PC-3 (cell line): ENCODE measurements around the gene AARS1. TPM values are rescaled to one million over a fixed set of nuclear protein-coding genes. Genes with fewer than 3 reads are reported as not detected.
"Not testable (repeated sequence)": the region's sequence is repeated elsewhere in the genome, so short reads cannot be mapped to it uniquely, and the experiment has no call there.

ENCODE experiments used
- ATAC-seq: fragments of 200-7000 bp; cut with Tn5 transposase; 2 replicates; pipeline ENCODE4 v1.9.1; 2020; ENCODE audit warnings: mild to moderate bottlenecking, moderate library complexity
- Bru-seq: library from RNA; stranded (reverse); fragments of 400-500 nt; gene quantifications from one replicate; lab custom pipeline; 2021; lab: Mats Ljungman, UMichigan
- BruChase-seq, 2 experiments: library from RNA; stranded (reverse); fragments of 400-500 nt; gene quantifications; one replicate each; lab custom pipeline; 2021; lab: Mats Ljungman, UMichigan
- BruUV-seq: library from RNA; stranded (reverse); fragments of 400-500 nt; replicated peaks from 2 replicates; lab custom pipeline; 2021; lab: Mats Ljungman, UMichigan
- CTCF ChIA-PET: fragments of 300-600 bp; sonication (Branson Sonifier 250); formaldehyde crosslinking; loops from one replicate; lab custom pipeline; 2022; ENCODE audit warnings: antibody characterized with exemption; lab: Charles Lee
- POLR2A ChIA-PET: fragments of 300-600 bp; sonication (Branson Sonifier 250); formaldehyde crosslinking; loops from one replicate; lab custom pipeline; 2022; ENCODE audit warnings: antibody characterized with exemption; ENCODE audit not compliant: unreplicated experiment; lab: Charles Lee
- DNase-seq: peaks from one replicate; pipeline ENCODE4 v3.0.0-alpha.2; 2015
- H2AFZ ChIP-seq: fragments of 300-600 bp; sonication (generic); 2 replicates; pipeline ENCODE4 v1.6.0; 2016; ENCODE audit warnings: antibody characterized with exemption, low read length
- H3F3A ChIP-seq: fragments of 300-600 bp; sonication (generic); one replicate; pipeline ENCODE4 v1.6.0; 2017; ENCODE audit warnings: antibody characterized with exemption, low read length, control low read depth, mild to moderate bottlenecking; ENCODE audit not compliant: unreplicated experiment
- H3K27ac ChIP-seq: fragments of 300-600 bp; sonication (generic); 2 replicates; pipeline ENCODE4 v1.5.1; 2016; ENCODE audit warnings: mild to moderate bottlenecking, low read length
- H3K27me3 ChIP-seq: fragments of 300-600 bp; sonication (generic); 2 replicates; pipeline ENCODE4 v1.6.1; 2016; ENCODE audit warnings: low read length, mixed read lengths
- H3K36me3 ChIP-seq: fragments of 300-600 bp; sonication (generic); 2 replicates; pipeline ENCODE4 v1.6.1; 2016; ENCODE audit warnings: low read depth, mixed run types, low read length, mixed read lengths
- H3K4me1 ChIP-seq: fragments of 300-600 bp; sonication (generic); 2 replicates; pipeline ENCODE4 v1.5.1; 2016; ENCODE audit warnings: low read length; ENCODE audit not compliant: insufficient read depth
- H3K4me2 ChIP-seq: fragments of 300-600 bp; sonication (generic); 2 replicates; pipeline ENCODE4 v1.6.0; 2016; ENCODE audit warnings: low read length
- H3K4me3 ChIP-seq: fragments of 300-600 bp; sonication (generic); 2 replicates; pipeline ENCODE4 v1.5.1; 2016; ENCODE audit warnings: mild to moderate bottlenecking, low read length, mixed read lengths
- H3K79me2 ChIP-seq: fragments of 300-600 bp; sonication (generic); 2 replicates; pipeline ENCODE4 v1.6.1; 2017; ENCODE audit warnings: low read length, mixed read lengths
- H3K9ac ChIP-seq: fragments of 300-600 bp; sonication (generic); 2 replicates; pipeline ENCODE4 v1.6.0; 2016; ENCODE audit warnings: mild to moderate bottlenecking, low read length
- H3K9me2 ChIP-seq: fragments of 300-600 bp; sonication (generic); replicated peaks from 2 replicates; pipeline ENCODE4 v1.6.1; 2016; ENCODE audit warnings: mixed run types, low read length, mixed read lengths
- H3K9me3 ChIP-seq: fragments of 300-600 bp; sonication (generic); 2 replicates; pipeline ENCODE4 v1.6.1; 2016; ENCODE audit warnings: low read length, mixed read lengths
- H4K20me1 ChIP-seq: fragments of 300-600 bp; sonication (generic); 2 replicates; pipeline ENCODE4 v1.6.1; 2016; ENCODE audit warnings: low read length, mixed read lengths
- EZH2 ChIP-seq: fragments of 300-600 bp; sonication (generic); IDR thresholded peaks from one replicate; pipeline ENCODE4 v1.6.1; 2017; ENCODE audit warnings: antibody characterized with exemption, mild to moderate bottlenecking, low read length; ENCODE audit not compliant: unreplicated experiment
- EZH2phosphoT487 ChIP-seq: fragments of 300-600 bp; sonication (generic); IDR thresholded peaks from 2 replicates; pipeline ENCODE4 v1.6.1; 2018; ENCODE audit warnings: mild to moderate bottlenecking, antibody characterized with exemption, low read length, borderline replicate concordance
- intact Hi-C: fragments of 100-400 bp; cut with micrococcal nuclease; formaldehyde crosslinking; loops from 2 replicates; pipeline ENCODE4 v1.9.0; 2023
- long read RNA-seq: library from polyadenylated mRNA; unstranded; transcript quantifications from one replicate; pipeline ENCODE4 v2.0.0, GENCODE V29; 2021; ENCODE audit not compliant: unreplicated experiment
- total RNA-seq: library from RNA; depleted of rRNA; stranded (reverse); fragments of >200 nt; gene quantifications from 2 replicates; pipeline ENCODE4 v1.2.3, GENCODE V29; 2014; rRNA removed
- TF ChIP-seq, protein P1 (sequence below): fragments of 300-600 bp; sonication (generic); conservative IDR thresholded peaks from 2 replicates; pipeline ENCODE4 v1.5.1; 2017; ENCODE audit warnings: antibody characterized with exemption, low read depth, mild to moderate bottlenecking, low read length

AARS1 gene
- total RNA-seq = 60.9 and 91.9 TPM in 2 replicates
- Bru-seq, nascent RNA = percentile 93 among the genes with signal in this experiment
- percentile 96 among the genes with signal in this experiment for BruChase-seq, experiment 1, labeled RNA remaining after a 6-hour chase
- percentile 95 among the genes with signal in this experiment for BruChase-seq, experiment 2, labeled RNA remaining after a 2-hour chase
- long read RNA-seq, transcript AARS-201 (21 exons, 3,477 nt) = major isoform, 882 of 1,175 reads
- long read RNA-seq, partial matches to known transcripts = 192 of 1,175 reads
- long read RNA-seq, other reads (novel, unspliced or antisense) = 101 of 1,175 reads

DNA sequence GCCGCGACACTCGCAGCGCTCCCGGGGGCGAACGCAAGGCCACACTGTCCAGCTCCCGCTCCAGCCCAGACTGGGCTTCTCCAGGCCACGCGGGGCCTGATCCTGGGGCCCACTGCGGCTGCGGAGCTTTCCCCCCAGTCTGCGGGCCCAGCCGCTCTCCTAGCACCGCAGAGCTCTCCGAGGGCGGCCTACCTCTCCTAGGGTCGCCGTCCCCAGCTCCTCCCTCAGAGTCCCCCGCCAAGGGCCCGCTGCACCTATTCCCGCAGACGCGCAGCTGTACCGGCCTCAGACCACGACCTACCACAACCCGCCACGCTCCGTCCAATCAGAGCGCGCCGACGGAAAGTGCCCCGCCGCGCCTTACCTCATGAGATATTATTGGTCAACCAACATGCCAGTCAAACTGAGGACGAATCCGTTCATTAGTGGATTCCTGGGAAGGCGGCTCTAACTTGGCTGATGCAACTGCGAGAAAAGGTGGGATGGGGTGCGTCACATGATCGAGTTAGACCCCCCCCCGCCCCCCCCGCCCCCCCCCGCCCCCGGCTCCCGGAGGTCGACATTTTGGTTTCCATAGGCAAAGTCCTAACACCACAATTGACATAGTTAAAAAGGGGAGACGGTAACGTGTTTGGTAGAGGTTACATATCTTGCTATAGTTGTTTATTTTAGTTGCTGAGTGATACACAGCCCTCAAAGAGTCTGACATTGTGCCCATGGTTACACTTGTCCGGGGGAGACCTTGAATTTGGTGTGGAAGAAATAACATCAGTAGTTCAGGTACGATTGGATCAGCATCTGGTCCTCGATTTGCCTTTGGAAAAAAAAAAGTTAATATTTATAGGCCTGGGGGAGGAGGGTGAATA, at the start of gene AARS1:
TSS of gene AARS1 (minus strand) at position 278 of the 866 bp plus-strand sequence. CDS start 6,743 bp downstream, outside the sequence.
- Histone ChIP-seq H3K9me2 (no peaks in the 10 kb centered on the region), H3K4me3 (peak within 1 kb of the TSS; percentile 96), H3K27ac (peak within 1 kb of the TSS; percentile 76), H3K36me3 (no peaks in the 10 kb centered on the region), H4K20me1 (no peaks in the 10 kb centered on the region), H3K79me2 (peaks cover 44% of the 10 kb centered on the region), H3K4me2 (peak within 1 kb of the TSS; percentile 92), H3K27me3 (no peaks in the 10 kb centered on the region), H3K9ac (peak within 1 kb of the TSS; percentile 99), H3F3A (no peaks in the 10 kb centered on the region), H3K9me3 (no peaks in the 10 kb centered on the region), H3K4me1 (peaks cover 4% of the 10 kb centered on the region; the same call in 1 of the 2 replicates), H2AFZ (peak within 1 kb of the TSS; percentile 94)
- no peak for TF ChIP-seq EZH2
- TF ChIP-seq, protein P1, sequence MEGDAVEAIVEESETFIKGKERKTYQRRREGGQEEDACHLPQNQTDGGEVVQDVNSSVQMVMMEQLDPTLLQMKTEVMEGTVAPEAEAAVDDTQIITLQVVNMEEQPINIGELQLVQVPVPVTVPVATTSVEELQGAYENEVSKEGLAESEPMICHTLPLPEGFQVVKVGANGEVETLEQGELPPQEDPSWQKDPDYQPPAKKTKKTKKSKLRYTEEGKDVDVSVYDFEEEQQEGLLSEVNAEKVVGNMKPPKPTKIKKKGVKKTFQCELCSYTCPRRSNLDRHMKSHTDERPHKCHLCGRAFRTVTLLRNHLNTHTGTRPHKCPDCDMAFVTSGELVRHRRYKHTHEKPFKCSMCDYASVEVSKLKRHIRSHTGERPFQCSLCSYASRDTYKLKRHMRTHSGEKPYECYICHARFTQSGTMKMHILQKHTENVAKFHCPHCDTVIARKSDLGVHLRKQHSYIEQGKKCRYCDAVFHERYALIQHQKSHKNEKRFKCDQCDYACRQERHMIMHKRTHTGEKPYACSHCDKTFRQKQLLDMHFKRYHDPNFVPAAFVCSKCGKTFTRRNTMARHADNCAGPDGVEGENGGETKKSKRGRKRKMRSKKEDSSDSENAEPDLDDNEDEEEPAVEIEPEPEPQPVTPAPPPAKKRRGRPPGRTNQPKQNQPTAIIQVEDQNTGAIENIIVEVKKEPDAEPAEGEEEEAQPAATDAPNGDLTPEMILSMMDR = no peak
- no peak for TF ChIP-seq EZH2phosphoT487
- DNase-seq (peak; percentile 98), ATAC-seq (peak; percentile 98)
- ChIA-PET POLR2A (interaction anchor here (0.6 to 1.1 kb wide), 3 partner anchors 10 to 954 kb away, joined by 3 read pairs; no protein-coding TSS in a partner anchor), CTCF (interaction anchor here (0.6 kb wide), 1 partner anchor 365 kb away, joined by 3 read pairs; no protein-coding TSS in a partner anchor)
- intact Hi-C loops = no loop called here
- TSS peak; percentile 94 for BruUV-seq

DNA sequence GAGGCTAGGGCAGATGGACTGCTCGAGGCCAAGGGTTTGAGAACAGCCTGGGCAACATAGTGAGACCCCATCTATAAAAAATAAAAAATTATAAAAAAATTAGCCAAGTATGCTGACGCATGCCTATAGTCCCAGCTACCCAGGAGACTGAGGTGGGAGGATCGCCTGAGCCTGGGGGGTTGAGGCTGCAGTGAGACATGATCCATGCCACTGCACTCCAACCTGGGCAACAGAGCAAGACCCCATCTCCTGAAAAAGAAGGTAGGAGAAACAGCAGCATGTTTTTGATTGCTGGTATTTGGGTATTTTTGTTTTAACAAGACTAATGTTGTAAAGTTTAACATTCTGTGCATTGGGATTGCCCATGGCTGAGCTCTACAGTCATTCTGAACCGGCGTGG, 48.5 kb upstream of the AARS1 start:
- Histone ChIP-seq H3K9ac (no peak overlapping the region), H3K9me2 (no peaks in the 10 kb centered on the region), H3K4me2 (no peak overlapping the region), H3F3A (no peaks in the 10 kb centered on the region), H3K4me1 (no peaks in the 10 kb centered on the region), H3K27ac (no peak overlapping the region), H3K79me2 (no peaks in the 10 kb centered on the region), H3K36me3 (no peaks in the 10 kb centered on the region), H2AFZ (no peak overlapping the region), H3K4me3 (no peak overlapping the region), H4K20me1 (no peaks in the 10 kb centered on the region), H3K9me3 (no peaks in the 10 kb centered on the region), H3K27me3 (no peaks in the 10 kb centered on the region)
- TF ChIP-seq EZH2phosphoT487 (no peak), EZH2 (no peak)
- TF ChIP-seq, protein P1 = no peak
- DNase-seq = no peak
- no TSS peak for BruUV-seq
- ChIA-PET POLR2A (no interaction called here), CTCF (no interaction called here)
- ATAC-seq = no peak
- intact Hi-C loops = no loop called here

DNA sequence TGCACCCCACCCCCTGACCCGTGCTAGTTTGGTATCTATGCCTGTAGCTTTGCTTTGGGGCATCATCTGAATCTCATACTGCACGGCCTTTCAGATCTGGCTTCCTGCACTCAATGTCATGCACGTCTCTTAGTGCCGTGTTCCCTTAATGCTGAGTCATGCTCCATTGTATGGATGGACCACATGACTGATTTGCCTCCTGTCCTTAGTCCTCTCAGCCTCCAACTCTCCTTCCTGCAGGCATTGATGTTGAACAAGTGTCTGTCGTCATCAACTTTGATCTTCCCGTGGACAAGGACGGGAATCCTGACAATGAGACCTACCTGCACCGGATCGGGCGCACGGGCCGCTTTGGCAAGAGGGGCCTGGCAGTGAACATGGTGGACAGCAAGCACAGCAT, 43.4 kb upstream of the AARS1 start:
- H3K9me3 ChIP-seq, H2AFZ ChIP-seq, H3F3A ChIP-seq, BruUV-seq, DNase-seq, H3K79me2 ChIP-seq, H3K4me3 ChIP-seq, H3K9me2 ChIP-seq, H3K4me2 ChIP-seq, H3K27ac ChIP-seq, H3K36me3 ChIP-seq, H3K27me3 ChIP-seq, POLR2A ChIA-PET, H4K20me1 ChIP-seq, H3K9ac ChIP-seq, H3K4me1 ChIP-seq, CTCF ChIA-PET, ATAC-seq, intact Hi-C loops: not testable (repeated sequence)
